H9 (cell line): ENCODE measurements around the gene KLK10. TPM values are rescaled to one million over a fixed set of nuclear protein-coding genes. Genes with fewer than 3 reads are reported as not detected.

Source experiments
- DNase-seq: peaks from one replicate; pipeline ENCODE4 v3.0.0-alpha.2; 2017
- H2AFZ ChIP-seq: one replicate; pipeline ENCODE4 v1.6.1; 2013; ENCODE audit warnings: mild to moderate bottlenecking, low read length, control low read depth, moderate library complexity
- H2AK5ac ChIP-seq: 2 replicates; pipeline ENCODE4 v1.6.1; 2013; ENCODE audit warnings: low read length, control low read depth, mixed read lengths; ENCODE audit not compliant: insufficient read length
- H2BK120ac ChIP-seq: one replicate; pipeline ENCODE4 v1.6.1; 2013; ENCODE audit warnings: low read depth, mild to moderate bottlenecking, low read length, control low read depth, inconsistent platforms; ENCODE audit not compliant: poor library complexity, severe bottlenecking
- H2BK12ac ChIP-seq: 2 replicates; pipeline ENCODE4 v1.6.1; 2013; ENCODE audit warnings: low read length, control low read depth, mixed read lengths, low read depth; ENCODE audit not compliant: insufficient read length
- H2BK15ac ChIP-seq: 2 replicates; pipeline ENCODE4 v1.6.1; 2013; ENCODE audit warnings: low read depth, low read length, control low read depth
- H2BK20ac ChIP-seq: one replicate; pipeline ENCODE4 v1.6.1; 2013; ENCODE audit warnings: low read depth, mild to moderate bottlenecking, low read length, control low read depth, inconsistent platforms; ENCODE audit not compliant: poor library complexity, severe bottlenecking
- H2BK5ac ChIP-seq: 2 replicates; pipeline ENCODE4 v1.6.1; 2013; ENCODE audit warnings: low read length, control low read depth, mixed read lengths; ENCODE audit not compliant: insufficient read length
- H3K14ac ChIP-seq: 2 replicates; pipeline ENCODE4 v1.6.1; 2013; ENCODE audit warnings: low read length, control low read depth; ENCODE audit not compliant: insufficient read depth
- H3K18ac ChIP-seq: 2 replicates; pipeline ENCODE4 v1.6.1; 2013; ENCODE audit warnings: low read depth, mild to moderate bottlenecking, mixed read lengths, low read length, control low read depth; ENCODE audit not compliant: insufficient read length
- H3K23ac ChIP-seq: 2 replicates; pipeline ENCODE4 v1.6.1; 2013; ENCODE audit warnings: low read length, control low read depth, mixed read lengths, low read depth; ENCODE audit not compliant: insufficient read length
- H3K23me2 ChIP-seq: 2 replicates; pipeline ENCODE4 v1.6.1; 2013; ENCODE audit warnings: low read depth, mild to moderate bottlenecking, mixed read lengths, low read length, control low read depth; ENCODE audit not compliant: insufficient read length, poor library complexity, severe bottlenecking
- H3K27ac ChIP-seq: 2 replicates; pipeline ENCODE4 v1.5.1; 2013; ENCODE audit warnings: low read length, control low read depth, mixed read lengths, low read depth; ENCODE audit not compliant: insufficient read length
- H3K27me3 ChIP-seq: 2 replicates; pipeline ENCODE4 v1.6.1; 2013; ENCODE audit warnings: low read length, control low read depth, inconsistent platforms; ENCODE audit not compliant: insufficient read depth
- H3K4ac ChIP-seq: 2 replicates; pipeline ENCODE4 v1.6.1; 2013; ENCODE audit warnings: low read depth, mild to moderate bottlenecking, control low read depth, inconsistent platforms, low read length, moderate library complexity
- H3K4me1 ChIP-seq: 2 replicates; pipeline ENCODE4 v1.6.1; 2013; ENCODE audit warnings: low read length, control low read depth, inconsistent platforms; ENCODE audit not compliant: insufficient read depth
- H3K4me2 ChIP-seq: 2 replicates; pipeline ENCODE4 v1.6.1; 2013; ENCODE audit warnings: low read length, control low read depth, mixed read lengths; ENCODE audit not compliant: insufficient read length, insufficient read depth
- H3K56ac ChIP-seq: 2 replicates; pipeline ENCODE4 v1.6.1; 2013; ENCODE audit warnings: low read depth, mild to moderate bottlenecking, mixed read lengths, low read length, control low read depth; ENCODE audit not compliant: insufficient read length
- H3K79me1 ChIP-seq: 2 replicates; pipeline ENCODE4 v1.6.1; 2013; ENCODE audit warnings: low read depth, mild to moderate bottlenecking, moderate library complexity, low read length, control low read depth, inconsistent platforms; ENCODE audit not compliant: insufficient read depth, poor library complexity, severe bottlenecking
- H3K79me2 ChIP-seq: 2 replicates; pipeline ENCODE4 v1.6.1; 2013; ENCODE audit warnings: low read length, control low read depth, inconsistent platforms; ENCODE audit not compliant: insufficient read depth
- H3K9ac ChIP-seq: 2 replicates; pipeline ENCODE4 v1.6.1; 2013; ENCODE audit warnings: low read length, control low read depth, mixed read lengths; ENCODE audit not compliant: insufficient read length; ENCODE audit errors: extremely low read depth
- H3K9me3 ChIP-seq: one replicate; pipeline ENCODE4 v1.6.1; 2013; ENCODE audit warnings: low read depth, low read length, inconsistent platforms; ENCODE audit not compliant: control insufficient read depth
- H3T11ph ChIP-seq: one replicate; pipeline ENCODE4 v1.6.1; 2013; ENCODE audit warnings: mild to moderate bottlenecking, low read length, control low read depth, inconsistent platforms
- H4K20me1 ChIP-seq: one replicate; pipeline ENCODE4 v1.6.1; 2013; ENCODE audit not compliant: control insufficient read depth, insufficient read length, insufficient read depth
- H4K5ac ChIP-seq: 2 replicates; pipeline ENCODE4 v1.6.1; 2013; ENCODE audit warnings: low read depth, mild to moderate bottlenecking, mixed read lengths, low read length, control low read depth; ENCODE audit not compliant: insufficient read length
- H4K8ac ChIP-seq: replicated peaks from 2 replicates; pipeline ENCODE4 v1.6.1; 2013; ENCODE audit warnings: low read length, control low read depth, mixed read lengths, low read depth; ENCODE audit not compliant: insufficient read length
- H4K91ac ChIP-seq: 2 replicates; pipeline ENCODE4 v1.6.1; 2013; ENCODE audit warnings: low read depth, mild to moderate bottlenecking, moderate library complexity, mixed read lengths, low read length, control low read depth; ENCODE audit not compliant: insufficient read length
- H3K27ac Mint-ChIP-seq, 3 experiments: 2 replicates in 2 of 3; 3 replicates in 1 of 3; pipeline ENCODE4 v1.8.0; 2020 to 2021; ENCODE audit warnings: mixed read lengths in 3 of 3, mild to moderate bottlenecking in 1 of 3, moderate library complexity in 1 of 3
- H3K27me3 Mint-ChIP-seq: 2 replicates; pipeline ENCODE4 v1.8.0; 2021; ENCODE audit warnings: low read depth, mild to moderate bottlenecking, moderate library complexity, mixed read lengths
- H3K36me3 Mint-ChIP-seq, 3 experiments: 2 replicates in 2 of 3; 3 replicates in 1 of 3; pipeline ENCODE4 v1.8.0; 2020 to 2021; ENCODE audit warnings: low read depth in 3 of 3, mixed read lengths in 3 of 3; ENCODE audit not compliant: insufficient read depth in 1 of 3
- H3K4me1 Mint-ChIP-seq, 2 experiments: 2 replicates each; pipeline ENCODE4 v1.8.0; 2020; ENCODE audit warnings: mixed read lengths in 2 of 2
- H3K4me3 Mint-ChIP-seq, 2 experiments: 2 replicates in 1 of 2; 3 replicates in 1 of 2; pipeline ENCODE4 v1.8.0; 2020 to 2021; ENCODE audit warnings: mild to moderate bottlenecking in 2 of 2, mixed read lengths in 2 of 2, moderate library complexity in 1 of 2
- H3K9me3 Mint-ChIP-seq, 2 experiments: 2 replicates in 1 of 2; 3 replicates in 1 of 2; pipeline ENCODE4 v1.8.0; 2020; ENCODE audit warnings: mild to moderate bottlenecking in 2 of 2, mixed read lengths in 2 of 2, moderate library complexity in 1 of 2
- CTCF ChIP-seq: fragments of 200-600 bp; sonication (generic); conservative IDR thresholded peaks from 3 replicates; pipeline ENCODE4 v1.8.0; 2021; ENCODE audit warnings: antibody characterized with exemption, mild to moderate bottlenecking
- WGBS: extraction: QIAGEN DNeasy Blood & Tissue Kit; methylation state at CpG from one replicate; pipeline ENCODE4 v1.1.7; 2013; ENCODE audit warnings: missing lambda C conversion rate, low lambda C conversion rate, mixed read lengths; ENCODE audit not compliant: insufficient read length; ENCODE audit errors: extremely low coverage; 5-methylcytosine and 5-hydroxymethylcytosine counted together
- total RNA-seq: library from RNA; stranded (reverse); gene quantifications from 2 replicates; pipeline ENCODE4 v1.2.1, GENCODE V29; 2021

KLK10 gene
- total RNA-seq, 1 experiment from 2014 or later: 1.3 TPM

- Histone ChIP-seq H3K9me3 (no peaks in the 10 kb centered on the region), H2BK120ac (no peak overlapping the region), H4K8ac (no peak overlapping the region), H3K18ac (no peak overlapping the region), H4K20me1 (no peaks in the 10 kb centered on the region), H2BK5ac (no peak overlapping the region), H3K27ac (no peak overlapping the region), H3K79me1 (no peaks in the 10 kb centered on the region), H3K56ac (no peak overlapping the region), H2BK12ac (no peak overlapping the region), H3K4me2 (no peak overlapping the region), H4K5ac (no peak overlapping the region), H3K14ac (no peak overlapping the region), H3K23ac (no peak overlapping the region), H3K9ac (no peak overlapping the region), H2AFZ (no peak overlapping the region), H2BK15ac (no peak overlapping the region), H2AK5ac (no peak overlapping the region), H3K4ac (no peak overlapping the region), H3K27me3 (no peaks in the 10 kb centered on the region), H4K91ac (no peak overlapping the region), H3K4me1 (no peaks in the 10 kb centered on the region), H2BK20ac (no peak overlapping the region), H3T11ph (no peak overlapping the region), H3K23me2 (peaks cover 3% of the 10 kb centered on the region), H3K79me2 (no peaks in the 10 kb centered on the region)
- Mint-ChIP-seq H3K27me3 (peaks cover 60% of the 10 kb centered on the region), H3K9me3 (no peaks in the 10 kb centered on the region), H3K36me3 (no peaks in the 10 kb centered on the region), H3K4me3 (no peak overlapping the region), H3K4me1 (peaks cover 3 to 6% of the 10 kb centered on the region in 2 experiments; a peak in 3 of 4 replicates), H3K27ac (no peak overlapping the region; a peak in 1 of 7 replicates)
- no peak for DNase-seq
- TF ChIP-seq CTCF: no peak
- WGBS: no CpG with 5 or more reads among the region's 4 CpGs
Observed at GRCh38 chr19:51010066-51010795, 9.3 kb downstream of the KLK10 start.
